CD4-positive, alpha-beta T cell treated with Interleukin-21 for 1 hour (primary cell): Measurements from ENCODE around the gene SPRED3.

Source experiments
- DNase-seq: peaks from one replicate; pipeline ENCODE4 v3.0.0-alpha.2; 2020

SPRED3 gene

GRCh38 chr19:38422438-38422837, 33.9 kb downstream of the SPRED3 start:
- no peak for DNase-seq

- DNase-seq: no peak
These were observed 35.8 kb downstream of the SPRED3 start for GRCh38 chr19:38424272-38424671.

DNA sequence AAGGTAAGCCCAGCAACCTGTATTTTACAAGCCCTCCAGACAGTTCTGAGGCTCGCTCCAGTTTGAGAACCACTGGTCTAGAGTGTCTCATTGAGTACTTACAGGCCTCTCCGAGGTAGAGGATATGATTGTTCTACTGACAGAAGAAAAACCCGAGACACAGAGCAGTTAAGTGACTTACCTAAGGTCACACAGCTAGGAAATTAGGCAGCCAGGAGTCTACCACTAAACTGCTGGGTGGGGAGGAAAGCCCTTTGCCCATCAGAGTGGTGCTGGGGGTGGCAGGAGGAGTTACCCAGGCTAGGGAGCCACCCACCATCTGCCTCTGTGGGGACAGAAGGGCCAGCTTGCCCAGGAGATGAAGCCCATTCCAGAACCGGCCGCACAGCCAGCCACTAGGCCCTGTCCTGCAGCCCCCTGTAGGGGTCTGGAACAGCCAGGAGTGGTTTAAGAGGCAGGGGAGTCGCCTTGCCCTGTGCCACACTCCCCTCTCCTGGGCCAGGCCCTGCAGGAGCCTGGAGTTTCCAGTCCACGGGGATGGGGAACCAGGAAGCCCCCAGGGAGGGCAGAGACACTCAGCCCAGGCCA, 36.8 kb downstream of the SPRED3 start:
- DNase-seq: no peak

DNA sequence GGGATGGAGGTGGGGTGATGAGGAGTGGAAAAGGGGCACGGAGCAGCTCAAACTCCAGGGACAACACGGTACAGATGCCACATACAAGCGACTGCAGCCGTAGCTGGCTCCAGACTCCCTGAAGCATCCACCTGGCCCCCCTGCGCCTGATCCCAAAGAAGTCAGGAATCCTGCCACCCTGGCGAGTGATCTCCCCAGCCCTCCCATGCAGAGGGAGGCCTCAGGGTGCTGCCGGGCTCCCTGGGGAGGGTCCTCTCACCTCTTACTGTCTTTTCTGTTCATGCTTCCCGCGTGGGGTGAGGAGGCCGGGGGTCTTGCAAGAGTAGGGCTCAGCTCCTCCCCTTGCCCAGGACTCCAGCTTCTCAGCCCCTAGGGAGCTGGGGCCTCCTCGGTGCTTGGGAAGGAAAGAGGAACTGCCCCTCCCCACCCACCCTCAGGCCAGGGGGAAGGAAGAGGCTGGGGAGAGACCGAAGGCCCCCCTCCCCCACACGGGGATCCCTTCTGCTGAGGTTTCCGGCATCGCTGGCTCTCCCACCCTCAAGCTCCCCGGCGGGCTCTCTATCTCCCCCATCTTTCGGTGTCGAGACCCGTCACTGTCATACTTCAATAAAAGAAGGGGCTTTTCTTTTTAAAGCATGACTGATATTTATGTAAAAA, 37.4 kb downstream of the SPRED3 start, which contains the start of gene RASGRP4:
Gene RASGRP4, minus strand, starts transcription at position 410 of the 657 bp plus-strand sequence. Its CDS starts 128 bp downstream, at position 282.
- peak; percentile 41 for DNase-seq

GRCh38 chr19:38427035-38427677, 38.7 kb downstream of the SPRED3 start:
- peak; percentile 42 for DNase-seq

GRCh38 chr19:38429055-38429810, 40.7 kb downstream of the SPRED3 start:
- DNase-seq: no peak

DNA sequence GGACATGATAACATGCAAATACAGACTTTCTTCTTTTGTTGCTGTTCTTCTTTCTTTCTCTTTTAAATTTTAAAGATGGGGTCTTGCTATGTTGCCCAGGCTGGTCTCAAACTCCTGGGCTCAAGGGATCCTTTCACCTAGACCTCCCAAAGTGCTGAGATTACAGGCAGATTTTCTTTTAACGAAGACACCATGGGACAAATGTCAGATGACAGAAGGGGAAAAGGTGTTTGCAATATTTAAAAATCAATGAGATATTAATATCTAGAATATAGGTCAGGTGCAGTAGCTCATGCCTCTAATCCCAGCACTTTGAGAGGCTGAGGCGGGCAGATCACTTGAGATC, 41.3 kb downstream of the SPRED3 start:
- DNase-seq: no peak

- no peak for DNase-seq
These were observed 42.4 kb downstream of the SPRED3 start for GRCh38 chr19:38430931-38431330.

GRCh38 chr19:38433268-38433733, 44.8 kb downstream of the SPRED3 start, which contains the start of gene RYR1:
RYR1 (plus strand) TSS chr19:38433691; CDS start chr19:38433830, 139 bp downstream.
- peak; percentile 45 for DNase-seq

GRCh38 chr19:38434549-38435051, 46.1 kb downstream of the SPRED3 start:
- DNase-seq: no peak

DNA sequence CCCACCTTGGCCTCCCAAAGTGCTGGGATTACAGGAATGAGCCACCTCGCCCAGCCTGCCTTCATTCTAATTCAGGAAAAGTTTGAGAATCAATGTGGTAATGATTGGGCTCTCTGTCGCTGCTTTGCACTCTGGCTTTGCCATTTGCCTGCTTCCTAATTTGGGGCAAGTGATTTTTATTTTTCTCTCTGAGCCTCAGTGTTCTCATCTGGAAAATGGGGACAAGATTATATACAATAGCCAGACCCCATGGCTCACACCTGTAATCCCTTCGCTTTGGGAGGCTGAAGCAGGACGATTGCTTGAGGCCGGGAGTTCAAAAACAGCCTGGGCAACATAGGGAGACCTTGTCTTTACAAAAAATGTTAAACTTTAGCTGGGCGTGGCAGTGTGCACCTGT, 48.8 kb downstream of the SPRED3 start:
- no peak for DNase-seq

DNA sequence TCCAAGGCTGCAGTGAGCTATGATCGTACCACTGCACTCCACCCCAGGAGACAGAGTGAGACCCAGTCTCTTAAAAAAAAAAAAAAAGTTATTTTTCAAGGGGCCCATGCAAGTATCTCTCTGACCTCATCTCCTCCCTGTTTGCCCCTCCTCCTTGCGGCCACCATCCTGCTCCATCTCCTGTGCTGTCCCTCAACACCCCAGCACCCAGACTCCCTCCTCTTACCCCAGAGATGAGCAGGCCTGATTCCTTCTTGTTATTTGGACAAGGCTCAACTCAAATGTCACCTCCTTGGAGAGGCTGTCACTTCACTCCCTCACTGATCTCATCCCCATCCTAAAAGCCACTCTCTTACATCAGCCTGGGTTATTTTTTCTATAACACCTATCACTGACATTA, 49.4 kb downstream of the SPRED3 start:
- no peak for DNase-seq

- no peak for DNase-seq
These were observed 52.1 kb downstream of the SPRED3 start for GRCh38 chr19:38440592-38440991.

GRCh38 chr19:38441657-38442348, 53.3 kb downstream of the SPRED3 start:
- DNase-seq: peak; percentile 9

DNA sequence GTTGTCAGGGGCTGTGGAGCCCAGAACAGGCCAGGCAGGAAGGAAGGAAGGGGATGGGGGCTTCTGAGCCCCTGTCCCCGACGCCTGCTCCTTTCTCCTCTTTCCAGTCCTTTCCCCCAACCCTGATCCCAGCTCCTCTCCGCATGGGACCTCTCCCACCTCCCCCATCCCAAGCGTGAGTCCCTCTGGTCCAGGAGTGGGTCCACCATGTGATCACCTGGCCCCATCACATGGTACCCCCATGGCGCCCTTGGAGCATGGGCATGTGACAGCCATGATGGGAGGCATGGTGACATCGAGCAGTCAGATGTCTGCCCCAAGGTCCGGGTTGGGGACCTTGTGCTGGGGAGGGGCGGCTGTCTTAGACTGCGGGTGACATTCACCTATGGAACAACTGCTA, 54.2 kb downstream of the SPRED3 start:
- DNase-seq: no peak

DNA sequence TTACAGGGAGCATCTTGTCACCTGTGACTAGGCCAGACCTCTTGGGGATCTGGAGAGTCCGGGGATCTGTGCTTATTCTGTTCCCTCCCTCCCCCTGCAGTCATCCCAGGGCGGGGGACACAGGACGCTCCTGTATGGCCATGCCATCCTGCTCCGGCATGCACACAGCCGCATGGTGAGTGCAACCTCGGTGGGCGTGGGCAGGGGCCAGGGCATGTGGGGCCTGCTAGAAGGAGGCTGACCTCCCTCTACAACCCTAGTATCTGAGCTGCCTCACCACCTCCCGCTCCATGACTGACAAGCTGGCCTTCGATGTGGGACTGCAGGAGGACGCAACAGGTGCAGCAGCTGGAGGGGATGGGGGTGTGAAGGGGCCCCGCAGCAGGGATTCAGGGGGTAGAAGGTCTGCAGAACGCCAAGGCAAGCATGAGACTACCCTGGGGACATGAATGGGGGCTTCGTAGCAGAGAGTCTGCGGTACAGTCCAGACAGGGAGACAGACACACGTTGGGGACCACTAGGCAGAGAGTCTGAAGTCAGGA, 55.0 kb downstream of the SPRED3 start:
- DNase-seq: no peak

GRCh38 chr19:38444026-38444425, 55.5 kb downstream of the SPRED3 start:
- no peak for DNase-seq

DNA sequence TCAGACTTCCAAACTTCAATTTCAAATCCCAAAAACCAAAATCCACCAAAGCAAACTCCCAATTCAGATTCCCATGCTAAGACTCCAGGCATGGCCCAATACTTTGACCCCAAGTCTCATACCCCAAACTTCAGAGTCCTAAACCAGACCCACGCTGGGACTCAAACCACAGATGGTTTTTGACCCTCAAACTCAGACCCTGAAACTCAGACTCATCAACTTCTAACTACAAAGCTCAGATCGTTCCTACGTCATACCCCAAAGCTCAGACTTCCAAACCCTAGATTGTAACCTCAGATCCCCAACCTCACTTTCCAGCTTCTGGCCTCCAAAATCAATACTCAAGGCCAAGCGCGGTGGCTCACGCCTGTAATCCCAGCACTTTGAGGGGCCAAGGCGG, 56.9 kb downstream of the SPRED3 start:
- DNase-seq: no peak

- DNase-seq: no peak
These were observed 59.7 kb downstream of the SPRED3 start for GRCh38 chr19:38448225-38448624.
